NCI-H1417 (cell line): ENCODE data around the gene GOLGA6L9.
"Not testable (repeated sequence)": the region's sequence is repeated elsewhere in the genome, so short reads cannot be mapped to it uniquely, and the experiment has no call there.

ENCODE experiments used
- DNase-seq, 3 experiments: peaks; one replicate each; lab custom pipeline; 2025; lab: John Stamatoyannopoulos, UW

The GOLGA6L9 gene

DNA sequence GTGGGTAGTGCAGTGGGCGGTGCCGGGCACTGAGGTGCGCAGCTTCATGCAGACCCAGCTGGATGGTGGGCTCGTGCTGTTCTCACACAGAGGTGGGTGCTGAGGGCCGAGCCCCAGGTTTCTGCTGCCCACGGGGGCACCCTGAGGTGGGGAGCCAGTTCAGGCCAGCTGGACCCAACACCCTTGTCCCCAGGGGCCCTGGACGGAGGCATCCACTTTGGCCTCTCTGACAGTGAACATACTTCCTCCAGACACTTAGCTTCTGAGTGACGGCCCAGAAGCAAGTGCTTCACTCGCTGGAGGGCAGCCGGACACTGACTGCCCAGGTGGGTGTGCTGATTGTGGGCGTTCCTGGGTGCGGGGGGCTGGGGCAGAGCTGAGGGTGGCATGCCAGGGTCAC, 39.8 kb downstream of the GOLGA6L9 start:
- DNase-seq = not testable (repeated sequence)

DNA sequence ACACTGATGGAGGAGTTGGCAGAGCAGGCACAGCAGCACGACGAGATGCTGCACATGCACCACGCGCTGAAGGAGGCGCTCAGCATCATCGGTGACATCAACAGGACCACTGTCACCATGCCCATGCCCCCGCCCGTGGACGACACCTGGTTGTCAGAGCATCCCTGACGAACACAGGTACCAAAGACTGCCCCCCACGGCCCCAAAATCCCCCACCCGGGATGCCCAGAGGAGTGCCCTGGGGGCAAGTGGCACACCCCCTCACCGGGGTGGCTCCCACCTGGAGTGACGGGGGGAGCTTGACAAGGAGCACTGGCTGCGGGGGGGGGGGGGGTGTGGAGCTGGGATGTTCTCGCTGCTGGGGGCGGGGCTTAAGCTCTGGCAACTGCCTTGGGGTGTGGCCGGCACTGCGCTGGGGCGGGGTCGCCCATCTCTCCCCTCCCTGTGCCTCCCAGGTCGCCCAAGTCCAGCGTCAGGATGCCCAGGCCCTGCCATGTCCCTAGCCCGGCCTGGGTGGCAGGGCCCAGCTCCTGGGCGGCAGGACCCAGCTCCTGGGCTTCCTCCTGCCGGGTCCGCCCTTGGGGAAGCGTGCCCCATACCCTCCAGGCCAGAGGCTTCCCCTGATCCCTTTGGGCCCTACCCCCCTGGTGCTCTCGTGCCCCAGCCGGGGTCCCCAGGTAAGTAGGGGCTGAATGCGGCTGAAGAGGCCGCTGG, 42.8 kb downstream of the GOLGA6L9 start:
- not testable (repeated sequence) for DNase-seq

DNA sequence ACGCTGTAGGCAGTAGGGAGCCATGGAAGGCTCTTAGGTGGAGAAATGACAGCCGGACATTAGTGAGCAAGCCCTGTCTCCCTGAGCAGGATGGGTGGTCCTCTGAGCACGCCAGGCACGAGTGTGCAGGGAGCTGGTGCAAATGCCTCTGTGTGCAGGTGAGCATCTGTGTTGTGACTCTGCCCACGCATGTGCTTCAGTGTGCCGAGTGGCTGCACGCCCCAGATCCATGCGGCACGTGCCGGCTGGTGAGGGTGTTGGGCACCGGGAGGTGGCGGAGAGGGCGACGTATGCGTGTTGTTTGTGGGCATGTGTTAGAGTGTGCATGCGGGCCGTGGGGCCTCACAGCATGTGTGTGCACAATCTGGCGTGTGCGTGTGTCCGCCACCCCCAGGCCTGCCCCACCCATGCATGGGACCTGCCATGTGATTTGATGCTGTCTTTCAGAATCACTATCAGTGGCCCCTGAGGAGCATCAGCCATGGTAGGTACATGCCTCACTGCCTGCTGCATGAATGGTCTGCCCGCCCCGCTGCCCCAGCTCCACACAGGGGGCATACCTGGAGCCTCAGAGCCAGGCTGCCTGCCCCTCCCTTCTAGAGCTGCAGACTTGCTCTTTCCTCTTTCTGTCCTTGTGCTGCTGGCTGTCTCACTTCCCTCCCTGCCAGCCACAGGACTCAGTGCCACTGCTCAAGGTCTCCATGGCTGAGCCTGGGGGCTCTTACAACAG, 45.1 kb downstream of the GOLGA6L9 start:
- DNase-seq = not testable (repeated sequence)

DNA sequence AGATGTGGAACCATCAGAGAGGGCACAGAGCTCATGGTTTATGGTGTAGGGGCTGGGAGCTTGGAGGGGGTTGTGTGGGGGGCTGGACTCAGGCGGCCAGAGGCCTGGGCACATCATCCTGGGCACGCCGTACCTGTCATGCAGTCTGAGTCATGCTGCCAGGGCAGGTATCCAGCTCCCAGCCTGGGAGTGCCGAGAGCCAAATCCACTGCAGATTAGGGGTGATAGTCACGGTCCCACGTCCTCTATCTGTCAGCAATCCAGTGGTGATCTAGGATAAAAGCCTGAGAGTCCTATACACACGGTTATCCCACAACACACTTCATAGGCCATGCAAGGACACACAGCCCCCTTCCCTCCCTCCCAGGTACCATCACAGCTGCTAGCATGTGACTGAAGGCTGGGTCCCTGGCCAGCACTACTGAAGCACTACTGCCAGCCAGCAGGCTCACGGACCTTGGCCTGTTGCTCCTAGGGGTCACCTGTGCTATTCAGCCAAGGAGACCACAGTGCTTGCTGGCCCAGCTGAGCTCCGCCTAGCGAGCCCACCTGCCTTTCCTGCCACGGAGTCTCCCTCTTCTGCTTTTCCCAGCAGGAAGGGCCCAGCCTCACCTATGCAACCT, 45.8 kb downstream of the GOLGA6L9 start:
- DNase-seq = not testable (repeated sequence)

DNA sequence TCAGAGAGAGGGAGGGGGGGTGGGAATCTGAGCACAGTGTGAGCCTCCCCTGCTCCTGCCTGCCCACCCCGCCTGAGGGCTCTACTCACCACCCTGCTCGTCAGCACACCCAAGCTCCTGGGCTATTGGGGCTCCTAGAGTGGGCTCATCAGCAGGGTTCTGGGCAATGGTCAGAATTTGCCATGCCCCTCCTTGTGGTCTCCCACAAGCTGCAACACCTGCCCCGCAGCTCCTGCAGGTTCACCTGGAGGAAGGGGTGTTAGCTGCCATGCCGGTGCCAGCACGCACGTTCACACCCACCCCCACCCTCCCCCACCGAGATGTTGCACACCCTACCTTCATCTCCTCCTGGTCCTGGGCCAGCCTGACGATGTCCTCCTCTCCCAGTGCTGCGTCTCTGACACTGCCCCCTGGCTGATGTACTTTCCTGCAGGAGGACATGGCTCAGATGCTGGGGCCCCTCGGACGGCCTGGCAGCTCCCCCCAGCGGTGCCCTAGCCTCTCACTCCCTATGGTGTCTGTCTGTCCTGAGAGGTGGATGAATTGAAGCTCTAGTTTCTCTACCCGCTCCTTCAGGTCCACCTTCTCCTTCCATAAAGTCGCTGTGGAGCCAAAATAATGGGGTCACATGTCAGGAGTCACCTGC, 47.2 kb downstream of the GOLGA6L9 start:
- DNase-seq = not testable (repeated sequence)

DNA sequence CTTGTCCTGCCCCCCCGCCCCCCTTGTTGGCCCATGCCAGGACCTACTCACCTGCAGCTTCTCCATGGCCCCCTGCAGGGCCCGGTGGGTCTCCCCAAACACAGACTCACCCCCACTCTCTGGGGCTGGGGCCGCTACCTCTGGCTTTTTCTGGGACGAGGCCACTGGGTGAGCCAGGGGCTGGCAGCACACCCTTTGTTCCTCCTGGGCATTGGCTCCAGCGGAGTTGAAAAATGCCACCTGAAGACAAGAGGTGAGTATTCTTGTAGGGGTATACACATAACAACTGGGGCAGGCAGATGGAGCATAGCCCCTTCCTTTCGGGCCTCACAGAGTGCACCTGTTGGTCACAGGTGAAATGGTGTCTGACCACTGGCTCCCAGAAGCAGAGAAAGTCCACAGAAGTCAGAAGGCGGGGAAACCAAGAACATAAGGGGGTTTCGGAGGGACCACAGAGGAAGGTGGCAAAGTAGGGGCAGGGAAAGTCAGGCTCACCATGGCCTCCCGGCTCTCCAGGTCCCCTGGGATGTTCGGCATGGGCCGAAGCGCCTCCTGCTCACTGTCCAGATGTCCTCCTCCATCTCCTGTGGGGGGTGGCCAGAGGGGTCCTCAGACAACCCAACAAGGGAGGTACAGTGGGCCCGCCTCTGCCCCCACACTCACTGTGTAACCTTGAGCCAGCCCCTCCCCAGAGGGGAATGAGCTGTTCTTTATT, 47.9 kb downstream of the GOLGA6L9 start:
- not testable (repeated sequence) for DNase-seq
